H1 (cell line): Measurements from ENCODE around the gene SBF2. TPM values are rescaled to one million over a fixed set of nuclear protein-coding genes. Genes with fewer than 3 reads are reported as not detected.

Experiments used
- CTCF ChIA-PET: fragments of 300-600 bp; sonication (Branson Sonifier 250); formaldehyde crosslinking; loops from one replicate; lab custom pipeline; 2021; ENCODE audit not compliant: partially characterized antibody; lab: Charles Lee
- POLR2A ChIA-PET: fragments of 300-600 bp; sonication (Branson Sonifier 250); formaldehyde crosslinking; loops from one replicate; lab custom pipeline; 2021; ENCODE audit warnings: inconsistent platforms; ENCODE audit not compliant: partially characterized antibody; lab: Charles Lee
- DNase-seq, 2 experiments: peaks; one replicate each; pipeline versions ENCODE4 v3.0.0 to v3.0.0-alpha.2; 2010 to 2022; ENCODE audit warnings: low spot score in 2 of 2, low read depth in 1 of 2, mixed read lengths in 1 of 2
- FAIRE-seq: peaks from 2 replicates; lab custom pipeline; 2011; peaks lifted over from hg19 to GRCh38; lab: Jason Lieb, UNC
- H2AFZ ChIP-seq: 2 replicates; pipeline ENCODE4 v1.8.1; 2012; ENCODE audit warnings: low read length, inconsistent platforms
- H2AK5ac ChIP-seq: 2 replicates; pipeline ENCODE4 v1.6.1; 2013; ENCODE audit warnings: low read depth, low read length
- H2BK120ac ChIP-seq: replicated peaks from 2 replicates; pipeline ENCODE3; 2013; ENCODE audit warnings: low read depth, low read length, inconsistent platforms
- H2BK12ac ChIP-seq: 2 replicates; pipeline ENCODE4 v1.6.1; 2013; ENCODE audit warnings: low read depth, low read length
- H2BK15ac ChIP-seq: 2 replicates; pipeline ENCODE4 v1.6.1; 2013; ENCODE audit warnings: low read length
- H2BK20ac ChIP-seq: 2 replicates; pipeline ENCODE4 v1.6.1; 2013; ENCODE audit warnings: low read length
- H2BK5ac ChIP-seq: 2 replicates; pipeline ENCODE4 v1.6.1; 2013; ENCODE audit warnings: low read depth, low read length
- H3K14ac ChIP-seq: 2 replicates; pipeline ENCODE4 v1.6.1; 2013; ENCODE audit warnings: inconsistent platforms; ENCODE audit not compliant: insufficient read length
- H3K18ac ChIP-seq: 2 replicates; pipeline ENCODE4 v1.6.1; 2013; ENCODE audit warnings: low read length; ENCODE audit errors: extremely low read depth
- H3K23ac ChIP-seq: 2 replicates; pipeline ENCODE4 v1.6.1; 2013; ENCODE audit warnings: inconsistent platforms; ENCODE audit not compliant: insufficient read length
- H3K23me2 ChIP-seq: 2 replicates; pipeline ENCODE4 v1.6.1; 2013; ENCODE audit warnings: low read depth, low read length
- H3K27ac ChIP-seq: 2 replicates; pipeline ENCODE4 v1.6.1; 2011; ENCODE audit warnings: low read depth, low read length, inconsistent platforms
- H3K27me3 ChIP-seq, 4 experiments: replicated peaks in 1 of 4; 1 replicate in 1 of 4; 2 replicates in 3 of 4; pipeline versions ENCODE4 v1.6.1 to v1.8.1; 2011 to 2013; ENCODE audit warnings: low read length in 3 of 4, mild to moderate bottlenecking in 3 of 4, inconsistent platforms in 2 of 4, mixed read lengths in 2 of 4, moderate library complexity in 1 of 4; ENCODE audit not compliant: control insufficient read depth in 3 of 4, insufficient read depth in 3 of 4; ENCODE audit errors: extremely low read depth in 1 of 4
- H3K36me3 ChIP-seq, 4 experiments: 2 replicates each; pipeline versions ENCODE4 v1.6.1 to v1.8.1; 2011 to 2013; ENCODE audit warnings: mild to moderate bottlenecking in 4 of 4, low read length in 3 of 4, moderate library complexity in 2 of 4, control low read depth in 1 of 4, inconsistent platforms in 1 of 4; ENCODE audit not compliant: insufficient read depth in 4 of 4, control insufficient read depth in 2 of 4
- H3K4ac ChIP-seq: replicated peaks from 2 replicates; pipeline ENCODE3; 2013; ENCODE audit warnings: low read length, low read depth, mixed read lengths, inconsistent platforms; ENCODE audit not compliant: insufficient read length
- H3K4me1 ChIP-seq, 4 experiments: replicated peaks in 1 of 4; 1 replicate in 1 of 4; 2 replicates in 3 of 4; pipeline versions ENCODE4 v1.6.1 to v1.8.1; 2011 to 2013; ENCODE audit warnings: low read length in 3 of 4, inconsistent platforms in 2 of 4, mixed read lengths in 1 of 4; ENCODE audit not compliant: insufficient read depth in 4 of 4, control insufficient read depth in 3 of 4
- H3K4me2 ChIP-seq, 2 experiments: 2 replicates each; pipeline versions ENCODE4 v1.6.1 to v1.8.1; 2011 to 2013; ENCODE audit warnings: low read depth in 2 of 2, low read length in 2 of 2, control low read depth in 1 of 2, inconsistent platforms in 1 of 2, mild to moderate bottlenecking in 1 of 2; ENCODE audit not compliant: insufficient read depth in 1 of 2
- H3K4me3 ChIP-seq, 4 experiments: fragments of 200-600, 300-600 bp in 1 of 4; sonication (generic), shearing (Covaris generic), sonication (Bioruptor Twin) in 1 of 4; 2 replicates each; pipeline versions ENCODE4 v1.5.1 to v1.8.1; 2011 to 2016; ENCODE audit warnings: low read length in 4 of 4, low read depth in 3 of 4, control low read depth in 2 of 4, inconsistent platforms in 2 of 4, mild to moderate bottlenecking in 2 of 4, mixed read lengths in 1 of 4, moderate library complexity in 1 of 4; ENCODE audit not compliant: insufficient read depth in 2 of 4; ENCODE audit errors: extremely low read depth in 1 of 4
- H3K56ac ChIP-seq: replicated peaks from 2 replicates; pipeline ENCODE3; 2013; ENCODE audit warnings: low read depth, mild to moderate bottlenecking, mixed read lengths, low read length, inconsistent platforms; ENCODE audit not compliant: insufficient read length
- H3K79me1 ChIP-seq: 2 replicates; pipeline ENCODE4 v1.6.1; 2013; ENCODE audit warnings: low read depth, low read length, control low read depth
- H3K79me2 ChIP-seq, 2 experiments: 2 replicates each; pipeline versions ENCODE4 v1.6.1 to v1.8.1; 2012 to 2013; ENCODE audit warnings: low read length in 2 of 2, mild to moderate bottlenecking in 2 of 2, inconsistent platforms in 1 of 2; ENCODE audit not compliant: insufficient read depth in 2 of 2, control insufficient read depth in 1 of 2
- H3K9ac ChIP-seq, 4 experiments: replicated peaks in 1 of 4; 1 replicate in 1 of 4; 2 replicates in 3 of 4; pipeline versions ENCODE4 v1.6.1 to v1.8.1; 2011 to 2013; ENCODE audit warnings: low read depth in 3 of 4, low read length in 3 of 4, control low read depth in 2 of 4, mild to moderate bottlenecking in 2 of 4, moderate library complexity in 2 of 4, inconsistent platforms in 1 of 4; ENCODE audit errors: extremely low read depth in 1 of 4
- H3K9me3 ChIP-seq, 2 experiments: 2 replicates each; pipeline versions ENCODE4 v1.6.1 to v1.8.1; 2012 to 2013; ENCODE audit warnings: mild to moderate bottlenecking in 2 of 2, moderate library complexity in 2 of 2, control low read depth in 1 of 2, inconsistent platforms in 1 of 2, low read depth in 1 of 2, low read length in 1 of 2, mixed read lengths in 1 of 2; ENCODE audit not compliant: insufficient read depth in 2 of 2
- H4K20me1 ChIP-seq, 2 experiments: replicated peaks in 1 of 2; 2 replicates each; pipeline versions ENCODE3 to v1.8.1; 2011 to 2013; ENCODE audit warnings: inconsistent platforms in 2 of 2, low read length in 2 of 2, mild to moderate bottlenecking in 1 of 2; ENCODE audit not compliant: insufficient read depth in 2 of 2, control insufficient read depth in 1 of 2
- H4K5ac ChIP-seq: 2 replicates; pipeline ENCODE4 v1.6.1; 2013; ENCODE audit warnings: low read length, low read depth, mixed read lengths, inconsistent platforms; ENCODE audit not compliant: insufficient read length
- H4K8ac ChIP-seq: 2 replicates; pipeline ENCODE4 v1.8.0; 2013; ENCODE audit warnings: mild to moderate bottlenecking, moderate library complexity, low read length, inconsistent platforms; ENCODE audit not compliant: insufficient read depth; ENCODE audit errors: extremely low read depth
- H4K91ac ChIP-seq: replicated peaks from 2 replicates; pipeline ENCODE3; 2013; ENCODE audit warnings: low read length, mixed read lengths, inconsistent platforms; ENCODE audit not compliant: insufficient read length
- TBP ChIP-seq: IDR thresholded peaks from 2 replicates; pipeline ENCODE4 v1.6.1; 2011; ENCODE audit warnings: low read depth, low read length, improper control_type of control experiment
- WGBS, 2 experiments: shearing (Covaris generic) in 1 of 2; methylation state at CpG; one replicate each; pipeline versions ENCODE4 v1.1.6 to v1.1.7; 2013 to 2015; ENCODE audit warnings: low lambda C conversion rate in 2 of 2, mixed read lengths in 2 of 2, inconsistent platforms in 1 of 2, low coverage in 1 of 2, missing lambda C conversion rate in 1 of 2; ENCODE audit not compliant: insufficient replicate concordance in 2 of 2, insufficient coverage in 1 of 2, insufficient read length in 1 of 2; ENCODE audit errors: extremely low coverage in 1 of 2, missing lambda C conversion rate in 1 of 2; 5-methylcytosine and 5-hydroxymethylcytosine counted together
- polyA plus RNA-seq, 7 experiments: library from polyadenylated mRNA; depleted of rRNA in 3 of 7; stranded (reverse) in 5 of 7; unstranded in 2 of 7; fragments of >200 nt in 5 of 7; fragments of 200-250 nt in 2 of 7; gene quantifications; 1 replicate in 5 of 7; 2 replicates in 1 of 7; 4 replicates in 1 of 7; pipeline versions ENCODE4 v1.2.1 to v1.2.3, GENCODE V29; 2011 to 2013; ENCODE audit warnings: missing spikeins in 2 of 7, mixed read lengths in 2 of 7
- total RNA-seq: library from RNA; stranded (reverse); fragmentation: NEBNext Ultra II Directional; extraction: Animal tissue kit (Norgen Biotek cat#: 25700); gene quantifications from 2 replicates; pipeline ENCODE4 v1.2.1, GENCODE V29; 2021

Gene SBF2
- total and polyA plus RNA-seq, 2 of the 8 experiments (the other 6 are each of a cell fraction or from before 2014, with no cell fraction given): 36.7 to 50.5 TPM

DNA sequence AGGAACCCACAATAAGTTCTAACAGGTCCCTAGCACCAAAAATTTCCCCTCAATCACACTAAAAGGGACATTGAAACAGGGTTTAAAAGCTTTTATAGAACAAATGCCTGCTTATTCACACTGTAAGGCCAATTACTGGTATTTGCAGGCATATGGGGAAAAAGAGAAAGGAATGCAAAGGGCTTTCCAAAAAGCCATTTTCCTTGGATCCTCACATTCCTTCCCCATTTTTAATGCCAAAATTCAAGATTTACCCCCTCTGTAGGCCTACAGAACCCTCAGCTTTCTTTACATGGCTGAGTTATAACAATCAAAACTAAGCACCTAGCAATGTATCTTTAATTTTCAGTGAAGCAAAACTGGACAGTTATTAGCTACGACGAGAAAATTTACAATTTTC lies 102.0 kb downstream of the SBF2 start:
- Histone ChIP-seq H3K4me3 (no peak overlapping the region), H2BK120ac (no peak overlapping the region), H4K20me1 (peaks cover 0 to 2% of the 10 kb centered on the region in 2 experiments), H3K9me3 (no peaks in the 10 kb centered on the region), H3K9ac (no peak overlapping the region), H2BK20ac (no peak overlapping the region), H3K56ac (no peak overlapping the region), H4K91ac (no peak overlapping the region), H2BK5ac (no peak overlapping the region), H3K4me1 (peaks cover 0 to 3% (median under 1%) of the 10 kb centered on the region in 4 experiments; a peak in 1 of 7 replicates), H3K27ac (no peak overlapping the region), H2AK5ac (no peak overlapping the region), H3K23ac (no peak overlapping the region), H3K79me1 (no peaks in the 10 kb centered on the region), H3K18ac (no peak overlapping the region), H4K5ac (no peak overlapping the region), H2BK15ac (no peak overlapping the region), H3K4me2 (no peak overlapping the region), H3K27me3 (no peaks in the 10 kb centered on the region), H3K23me2 (no peaks in the 10 kb centered on the region), H3K79me2 (no peaks in the 10 kb centered on the region), H4K8ac (no peak overlapping the region), H3K36me3 (no peaks in the 10 kb centered on the region; a peak in 1 of 8 replicates), H3K4ac (no peak overlapping the region), H3K14ac (no peak overlapping the region), H2BK12ac (no peak overlapping the region), H2AFZ (no peak overlapping the region)
- ChIA-PET CTCF (interaction anchor here (1.4 to 1.7 kb wide), 2 partner anchors 11 to 112 kb away, joined by 3 to 6 read pairs; partner anchors contain the start of gene ADM), POLR2A (no interaction called here)
- no peak for TF ChIP-seq TBP
- 91% methylated on average over 2 of the region's 2 CpGs; no CpG with 5 or more reads in 1 of the 2 experiments for WGBS, 2 experiments
- no peak for DNase-seq
- FAIRE-seq: no peak
